Peyer's patch (tissue), 4 donors: ENCODE results near the gene AMTN. TPM values are rescaled to one million over a fixed set of nuclear protein-coding genes. Genes with fewer than 3 reads are reported as not detected.

Experiments used
- DNase-seq, 3 donors: peaks; one replicate each; pipeline ENCODE4 v3.0.0-alpha.2; 2017 to 2019
- H3K27ac ChIP-seq, 4 donors: fragments of 200-600 bp; sonication (generic); one replicate each; pipeline ENCODE4 v1.5.1; 2016 to 2019
- H3K27me3 ChIP-seq, 2 donors: fragments of 200-600 bp; sonication (generic); one replicate each; pipeline ENCODE4 v1.5.1; 2019
- H3K36me3 ChIP-seq, 3 donors: fragments of 200-600 bp; sonication (generic); one replicate each; pipeline ENCODE4 v1.5.1; 2016 to 2019
- H3K4me1 ChIP-seq, 4 donors: fragments of 200-600 bp; sonication (generic); one replicate each; pipeline ENCODE4 v1.5.1; 2016 to 2019
- H3K4me3 ChIP-seq, 4 donors: fragments of 200-600 bp; sonication (generic); 1 replicate in 3 of 4; 2 replicates in 1 of 4; pipeline ENCODE4 v1.5.1; 2016 to 2019; ENCODE audit warnings: mild to moderate bottlenecking in 1 of 4
- H3K9me3 ChIP-seq, 4 donors: fragments of 200-600 bp; sonication (generic); one replicate each; pipeline ENCODE4 v1.5.1; 2016 to 2019; ENCODE audit warnings: mild to moderate bottlenecking in 1 of 4
- CTCF ChIP-seq, 6 experiments: fragments of 450-650 bp in 4 of 6; fragments of 200-600 bp in 2 of 6; sonication (generic) in 1 of 6; IDR thresholded peaks; one replicate each; pipeline ENCODE4 v1.5.1; 2017 to 2019; ENCODE audit warnings: antibody characterized with exemption in 6 of 6, mild to moderate bottlenecking in 3 of 6, moderate library complexity in 1 of 6
- POLR2A ChIP-seq, 2 donors: fragments of 450-650 bp; IDR thresholded peaks; one replicate each; pipeline ENCODE4 v1.5.1; 2017; ENCODE audit warnings: antibody characterized with exemption in 2 of 2, mild to moderate bottlenecking in 2 of 2, moderate library complexity in 2 of 2
- total RNA-seq, 4 donors: library from RNA; depleted of rRNA; stranded (reverse); fragments of >200 nt; gene quantifications; one replicate each; pipeline ENCODE4 v1.1.0, GENCODE V29; 2016

Gene AMTN
- total RNA-seq, 4 donors from 2014 or later = not detected

- no peaks in the 10 kb centered on the region for H3K36me3 ChIP-seq
- H3K27me3 ChIP-seq = no peaks in the 10 kb centered on the region
- no peak overlapping the region for H3K4me3 ChIP-seq
- no peak overlapping the region for H3K27ac ChIP-seq
- no peak for TF ChIP-seq CTCF (IDR thresholded peaks at IDR 0.05)
- TF ChIP-seq POLR2A (IDR thresholded peaks at IDR 0.05) = no peak
- H3K9me3 ChIP-seq = no peaks in the 10 kb centered on the region
- DNase-seq = no peak
- H3K4me1 ChIP-seq = no peaks in the 10 kb centered on the region
Measured at GRCh38 chr4:70504733-70505132, 13.6 kb upstream of the AMTN start.

- Histone ChIP-seq H3K4me3 (no peak overlapping the region), H3K36me3 (no peaks in the 10 kb centered on the region), H3K27ac (no peak overlapping the region), H3K4me1 (no peaks in the 10 kb centered on the region), H3K9me3 (no peaks in the 10 kb centered on the region), H3K27me3 (no peaks in the 10 kb centered on the region)
- TF ChIP-seq CTCF (IDR thresholded peaks at IDR 0.05) (peak; percentile 16 to 78 (median 65)), POLR2A (IDR thresholded peaks at IDR 0.05) (no peak)
- peak; percentile 31 to 77 (median 67) for DNase-seq
Measured at GRCh38 chr4:70505151-70505748, 13.1 kb upstream of the AMTN start.

GRCh38 chr4:70508801-70509200 lies 9.6 kb upstream of the AMTN start:
- Histone ChIP-seq H3K4me3 (no peak overlapping the region), H3K36me3 (no peaks in the 10 kb centered on the region), H3K4me1 (no peaks in the 10 kb centered on the region), H3K27me3 (no peaks in the 10 kb centered on the region), H3K9me3 (no peaks in the 10 kb centered on the region), H3K27ac (no peak overlapping the region)
- no peak for DNase-seq
- no peak for TF ChIP-seq POLR2A (IDR thresholded peaks at IDR 0.05)
- TF ChIP-seq CTCF (IDR thresholded peaks at IDR 0.05) = no peak

GRCh38 chr4:70511365-70511764 lies 7.0 kb upstream of the AMTN start:
- no peak overlapping the region for H3K27ac ChIP-seq
- H3K36me3 ChIP-seq = no peaks in the 10 kb centered on the region
- no peak for TF ChIP-seq POLR2A (IDR thresholded peaks at IDR 0.05)
- no peak for TF ChIP-seq CTCF (IDR thresholded peaks at IDR 0.05)
- no peaks in the 10 kb centered on the region for H3K9me3 ChIP-seq
- H3K4me3 ChIP-seq = no peak overlapping the region
- no peak for DNase-seq
- H3K4me1 ChIP-seq = no peaks in the 10 kb centered on the region
- H3K27me3 ChIP-seq = no peaks in the 10 kb centered on the region

- H3K27me3 ChIP-seq = no peaks in the 10 kb centered on the region
- H3K9me3 ChIP-seq = no peaks in the 10 kb centered on the region
- no peaks in the 10 kb centered on the region for H3K4me1 ChIP-seq
- DNase-seq = no peak
- no peak overlapping the region for H3K4me3 ChIP-seq
- H3K36me3 ChIP-seq = no peaks in the 10 kb centered on the region
- no peak overlapping the region for H3K27ac ChIP-seq
- no peak for TF ChIP-seq POLR2A (IDR thresholded peaks at IDR 0.05)
- no peak for TF ChIP-seq CTCF (IDR thresholded peaks at IDR 0.05)
Measured at GRCh38 chr4:70515367-70516250, 2.8 kb upstream of the AMTN start.
